Smooth muscle cell (in vitro differentiated cells): Measurements from ENCODE around the gene PDE9A. TPM values are rescaled to one million over a fixed set of nuclear protein-coding genes. Genes with fewer than 3 reads are reported as not detected.

Experiments used
- DNase-seq: peaks from one replicate; lab custom pipeline; 2025; ENCODE audit not compliant: unreplicated experiment; lab: John Stamatoyannopoulos, UW
- H2AFZ ChIP-seq: fragments of 200-600 bp; sonication (generic); 2 replicates; pipeline ENCODE4 v1.6.0; 2016; ENCODE audit warnings: antibody characterized with exemption, low read depth, mild to moderate bottlenecking
- H3F3A ChIP-seq: fragments of 200-600 bp; sonication (generic); 2 replicates; pipeline ENCODE4 v1.6.0; 2017; ENCODE audit warnings: antibody characterized with exemption, low read depth
- H3K27ac ChIP-seq: fragments of 200-600 bp; sonication (generic); 2 replicates; pipeline ENCODE4 v1.5.1; 2016; ENCODE audit warnings: low read depth, mild to moderate bottlenecking
- H3K27me3 ChIP-seq: fragments of 200-600 bp; sonication (generic); 2 replicates; pipeline ENCODE4 v1.6.1; 2016; ENCODE audit warnings: low read depth, mild to moderate bottlenecking
- H3K36me3 ChIP-seq: fragments of 200-600 bp; sonication (generic); 2 replicates; pipeline ENCODE4 v1.5.1; 2016; ENCODE audit warnings: low read depth
- H3K4me1 ChIP-seq: fragments of 200-600 bp; sonication (generic); 2 replicates; pipeline ENCODE4 v1.5.1; 2016; ENCODE audit warnings: low read depth
- H3K4me2 ChIP-seq: fragments of 200-600 bp; sonication (generic); 2 replicates; pipeline ENCODE4 v1.6.0; 2016; ENCODE audit warnings: mild to moderate bottlenecking
- H3K4me3 ChIP-seq: fragments of 200-600 bp; sonication (generic); 2 replicates; pipeline ENCODE4 v1.5.1; 2016; ENCODE audit warnings: mild to moderate bottlenecking
- H3K79me2 ChIP-seq: fragments of 200-600 bp; sonication (generic); 2 replicates; pipeline ENCODE4 v1.6.0; 2016; ENCODE audit warnings: low read depth, mild to moderate bottlenecking
- H3K9ac ChIP-seq: fragments of 200-600 bp; sonication (generic); 2 replicates; pipeline ENCODE4 v1.6.0; 2016; ENCODE audit warnings: low read depth
- H3K9me3 ChIP-seq: fragments of 200-600 bp; sonication (generic); replicated peaks from 2 replicates; pipeline ENCODE4 v1.5.1; 2016; ENCODE audit warnings: low read depth
- H4K20me1 ChIP-seq: fragments of 200-600 bp; sonication (generic); 2 replicates; pipeline ENCODE4 v1.6.0; 2016; ENCODE audit warnings: low read depth
- WGBS: methylation state at CpG from one replicate; pipeline ENCODE4 v1.1.7; 2016; ENCODE audit warnings: low lambda C conversion rate; 5-methylcytosine and 5-hydroxymethylcytosine counted together
- polyA plus RNA-seq: library from polyadenylated mRNA; unstranded; fragments of >200 nt; fragmentation: Nextera tagmentation; extraction: Ambion mirVana; gene quantifications from 2 replicates; pipeline ENCODE4 v1.2.1, GENCODE V29; 2016
- total RNA-seq: library from RNA; depleted of rRNA; stranded (reverse); fragments of >200 nt; gene quantifications from 2 replicates; pipeline ENCODE4 v1.2.3, GENCODE V29; 2014
- TF ChIP-seq, protein P1 (sequence below): fragments of 200-600 bp; sonication (generic); IDR thresholded peaks from 2 replicates; pipeline ENCODE4 v1.5.1; 2017; ENCODE audit warnings: borderline replicate concordance, mild to moderate bottlenecking, antibody characterized with exemption; ENCODE audit not compliant: insufficient read depth, poor library complexity, severe bottlenecking

The PDE9A gene
- total and polyA plus RNA-seq, 2 experiments from 2014 or later = 4.3 to 12.3 TPM

- Histone ChIP-seq H3K27ac (no peak overlapping the region), H3F3A (no peaks in the 10 kb centered on the region), H3K27me3 (no peaks in the 10 kb centered on the region), H3K36me3 (no peaks in the 10 kb centered on the region), H3K4me1 (no peaks in the 10 kb centered on the region), H3K9me3 (no peaks in the 10 kb centered on the region), H3K4me2 (no peak overlapping the region), H3K9ac (no peak overlapping the region), H4K20me1 (no peaks in the 10 kb centered on the region), H3K79me2 (no peaks in the 10 kb centered on the region), H3K4me3 (no peak overlapping the region), H2AFZ (no peak overlapping the region)
- TF ChIP-seq, protein P1, sequence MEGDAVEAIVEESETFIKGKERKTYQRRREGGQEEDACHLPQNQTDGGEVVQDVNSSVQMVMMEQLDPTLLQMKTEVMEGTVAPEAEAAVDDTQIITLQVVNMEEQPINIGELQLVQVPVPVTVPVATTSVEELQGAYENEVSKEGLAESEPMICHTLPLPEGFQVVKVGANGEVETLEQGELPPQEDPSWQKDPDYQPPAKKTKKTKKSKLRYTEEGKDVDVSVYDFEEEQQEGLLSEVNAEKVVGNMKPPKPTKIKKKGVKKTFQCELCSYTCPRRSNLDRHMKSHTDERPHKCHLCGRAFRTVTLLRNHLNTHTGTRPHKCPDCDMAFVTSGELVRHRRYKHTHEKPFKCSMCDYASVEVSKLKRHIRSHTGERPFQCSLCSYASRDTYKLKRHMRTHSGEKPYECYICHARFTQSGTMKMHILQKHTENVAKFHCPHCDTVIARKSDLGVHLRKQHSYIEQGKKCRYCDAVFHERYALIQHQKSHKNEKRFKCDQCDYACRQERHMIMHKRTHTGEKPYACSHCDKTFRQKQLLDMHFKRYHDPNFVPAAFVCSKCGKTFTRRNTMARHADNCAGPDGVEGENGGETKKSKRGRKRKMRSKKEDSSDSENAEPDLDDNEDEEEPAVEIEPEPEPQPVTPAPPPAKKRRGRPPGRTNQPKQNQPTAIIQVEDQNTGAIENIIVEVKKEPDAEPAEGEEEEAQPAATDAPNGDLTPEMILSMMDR = no peak
- no peak for DNase-seq
- 90% methylated on average over 20 of the region's 23 CpGs for WGBS
Measured at GRCh38 chr21:42760361-42760950, 107.0 kb downstream of the PDE9A start.

GRCh38 chr21:42760951-42761751 lies 107.7 kb downstream of the PDE9A start:
- DNase-seq = no peak
- no peaks in the 10 kb centered on the region for H3K9me3 ChIP-seq
- no peaks in the 10 kb centered on the region for H3K79me2 ChIP-seq
- no peaks in the 10 kb centered on the region for H3K36me3 ChIP-seq
- no peaks in the 10 kb centered on the region for H3K27me3 ChIP-seq
- H3K4me3 ChIP-seq = no peak overlapping the region
- H3K4me1 ChIP-seq = no peaks in the 10 kb centered on the region
- no peaks in the 10 kb centered on the region for H3F3A ChIP-seq
- TF ChIP-seq, protein P1 = no peak
- no peak overlapping the region for H2AFZ ChIP-seq
- H3K4me2 ChIP-seq = no peak overlapping the region
- H4K20me1 ChIP-seq = no peaks in the 10 kb centered on the region
- 90% methylated on average over 21 of the region's 21 CpGs for WGBS
- no peak overlapping the region for H3K27ac ChIP-seq
- H3K9ac ChIP-seq = no peak overlapping the region

GRCh38 chr21:42761776-42762335 lies 108.4 kb downstream of the PDE9A start:
- H4K20me1 ChIP-seq = no peaks in the 10 kb centered on the region
- WGBS = 95% methylated on average over 18 of the region's 18 CpGs
- H3K4me2 ChIP-seq = no peak overlapping the region
- H3K79me2 ChIP-seq = no peaks in the 10 kb centered on the region
- DNase-seq = no peak
- no peaks in the 10 kb centered on the region for H3K36me3 ChIP-seq
- no peak overlapping the region for H2AFZ ChIP-seq
- no peaks in the 10 kb centered on the region for H3K9me3 ChIP-seq
- H3K9ac ChIP-seq = no peak overlapping the region
- H3K4me1 ChIP-seq = no peaks in the 10 kb centered on the region
- no peaks in the 10 kb centered on the region for H3F3A ChIP-seq
- H3K4me3 ChIP-seq = no peak overlapping the region
- no peaks in the 10 kb centered on the region for H3K27me3 ChIP-seq
- TF ChIP-seq, protein P1 = no peak
- no peak overlapping the region for H3K27ac ChIP-seq
